ENCODE data around the gene ITGAE.

ITGAE gene

DNA sequence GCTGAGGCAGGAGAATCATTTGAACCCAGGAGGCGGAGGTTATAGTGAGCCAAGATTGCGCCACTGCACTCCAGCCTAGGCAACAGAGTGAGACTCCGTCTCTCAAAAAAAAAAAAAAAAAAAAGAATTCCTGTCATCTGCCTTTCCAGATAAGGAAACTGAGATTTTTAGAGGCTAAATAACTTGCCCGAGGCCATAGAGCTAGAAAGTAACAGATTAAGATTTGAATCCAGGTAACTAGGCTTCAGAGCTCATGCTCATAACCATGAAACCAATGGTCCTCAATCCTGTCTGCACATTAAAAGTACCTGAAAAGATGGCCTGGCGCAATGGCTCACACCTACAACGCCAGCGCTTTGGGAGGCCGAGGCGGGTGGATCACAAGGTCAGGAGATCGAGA, 35.6 kb upstream of the ITGAE start:
- H3K9ac ChIP-seq (ENCODE audit: low read length) = no peak overlapping the region
- H3K36me3 ChIP-seq (ENCODE audit: control insufficient read depth, insufficient read depth, low read length) = peaks cover 9% of the 10 kb centered on the region
- H3K4me1 ChIP-seq (ENCODE audit: control insufficient read depth, insufficient read depth, low read length) = peaks cover 7% of the 10 kb centered on the region

DNA sequence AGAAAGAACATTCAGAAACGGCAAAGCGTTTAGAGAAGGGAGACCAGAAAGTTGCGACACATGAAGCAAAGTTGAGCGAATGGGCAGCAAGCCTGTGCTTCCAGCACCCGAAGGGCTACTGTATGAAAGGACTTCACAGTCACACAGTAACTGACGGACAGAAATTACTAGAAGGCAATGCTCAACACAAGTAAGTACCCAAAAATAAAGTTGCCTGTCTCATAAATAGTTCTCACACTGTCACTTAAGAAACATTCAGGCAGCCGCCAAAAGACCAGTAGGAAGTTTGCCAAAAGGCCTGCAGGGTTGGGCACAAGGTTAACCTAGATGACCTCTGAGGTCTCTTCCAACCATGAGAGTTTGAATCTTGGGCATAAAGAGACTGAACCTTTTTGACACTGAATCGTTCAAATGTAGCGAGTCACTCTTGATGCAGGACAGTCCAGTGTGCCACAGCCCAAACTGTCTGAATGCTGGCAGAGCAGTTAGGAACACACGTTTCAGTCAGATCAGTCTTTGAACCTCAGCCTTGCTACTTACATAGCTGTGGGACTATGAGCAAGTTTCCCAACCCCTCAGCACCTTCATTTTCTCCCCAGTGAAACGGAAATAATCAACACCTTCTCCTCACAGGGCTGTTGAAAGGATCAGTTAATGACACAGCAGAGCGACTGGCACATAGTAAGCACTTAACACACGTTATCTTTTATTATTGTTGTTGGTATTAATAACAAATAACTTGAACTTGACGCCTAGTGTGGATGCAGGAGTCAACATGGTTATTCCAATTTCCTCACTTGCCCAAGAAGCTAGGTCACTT, 34.6 kb upstream of the ITGAE start:
- no peak overlapping the region for H3K9ac ChIP-seq (ENCODE audit: low read length)

More for the DNA sequence above, 35.6 kb upstream of the ITGAE start:
- Histone ChIP-seq H3K4me3 (ENCODE audit: low read length) (no peak overlapping the region), H3K27me3 (ENCODE audit: control insufficient read depth, insufficient read depth, low read length) (no peaks in the 10 kb centered on the region), H3K9me3 (ENCODE audit: control insufficient read depth, low read length) (no peaks in the 10 kb centered on the region)

DNA sequence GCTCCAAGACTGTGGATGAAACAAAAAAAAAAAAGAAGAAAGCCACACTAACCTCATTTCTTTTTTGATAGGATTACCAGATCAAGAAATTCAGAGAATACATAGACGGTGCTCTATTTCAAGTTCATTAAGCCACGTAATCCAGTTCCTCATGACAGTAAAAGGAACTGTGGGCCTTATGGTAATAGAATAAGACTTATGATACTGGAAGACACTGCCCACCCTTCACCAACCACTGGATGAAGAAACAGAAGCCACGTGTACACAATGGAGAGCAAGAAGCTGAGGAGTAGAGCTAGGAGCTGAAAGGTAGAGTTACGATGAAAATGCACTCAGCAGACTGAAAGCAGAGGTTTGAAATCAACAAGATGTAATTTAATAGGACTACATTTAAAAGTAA, 33.8 kb upstream of the ITGAE start:
- Histone ChIP-seq H3K4me1 (ENCODE audit: control insufficient read depth, insufficient read depth, low read length) (peaks cover 7% of the 10 kb centered on the region), H3K36me3 (ENCODE audit: control insufficient read depth, insufficient read depth, low read length) (peaks cover 2% of the 10 kb centered on the region), H3K9me3 (ENCODE audit: control insufficient read depth, low read length) (no peaks in the 10 kb centered on the region), H3K4me3 (ENCODE audit: low read length) (no peak overlapping the region), H3K9ac (ENCODE audit: low read length) (no peak overlapping the region), H3K27me3 (ENCODE audit: control insufficient read depth, insufficient read depth, low read length) (no peaks in the 10 kb centered on the region)

More for the DNA sequence above, 34.6 kb upstream of the ITGAE start:
- H3K9me3 ChIP-seq (ENCODE audit: control insufficient read depth, low read length) = no peaks in the 10 kb centered on the region
- H3K4me3 ChIP-seq (ENCODE audit: low read length) = no peak overlapping the region
- no peaks in the 10 kb centered on the region for H3K27me3 ChIP-seq (ENCODE audit: control insufficient read depth, insufficient read depth, low read length)
- H3K4me1 ChIP-seq (ENCODE audit: control insufficient read depth, insufficient read depth, low read length) = peaks cover 7% of the 10 kb centered on the region
- H3K36me3 ChIP-seq (ENCODE audit: control insufficient read depth, insufficient read depth, low read length) = peaks cover 9% of the 10 kb centered on the region

DNA sequence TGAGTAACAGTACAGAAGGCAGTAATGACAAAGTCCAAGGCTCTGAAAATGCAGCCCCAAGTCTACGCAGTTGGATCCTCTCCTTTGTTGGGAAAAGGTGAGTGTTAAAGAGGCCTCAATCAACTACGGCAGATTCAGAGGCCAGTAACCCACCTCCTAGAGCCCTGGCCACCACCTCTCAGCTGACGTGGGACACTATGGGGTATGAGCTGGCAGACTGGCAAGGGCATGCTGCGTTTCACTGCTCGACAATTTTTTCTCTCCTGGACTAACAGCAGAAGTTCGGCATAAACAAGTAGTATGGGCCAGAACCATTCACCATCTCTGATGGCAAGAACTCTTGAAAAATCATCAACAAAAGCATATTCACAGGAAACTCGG, 27.9 kb upstream of the ITGAE start:
- no peaks in the 10 kb centered on the region for H3K4me1 ChIP-seq (ENCODE audit: control insufficient read depth, insufficient read depth, low read length)
- peaks cover 7% of the 10 kb centered on the region for H3K36me3 ChIP-seq (ENCODE audit: control insufficient read depth, insufficient read depth, low read length)
- H3K9me3 ChIP-seq (ENCODE audit: control insufficient read depth, low read length) = no peaks in the 10 kb centered on the region
- H3K4me3 ChIP-seq (ENCODE audit: low read length) = no peak overlapping the region
- H3K9ac ChIP-seq (ENCODE audit: low read length) = no peak overlapping the region
- no peaks in the 10 kb centered on the region for H3K27me3 ChIP-seq (ENCODE audit: control insufficient read depth, insufficient read depth, low read length)

DNA sequence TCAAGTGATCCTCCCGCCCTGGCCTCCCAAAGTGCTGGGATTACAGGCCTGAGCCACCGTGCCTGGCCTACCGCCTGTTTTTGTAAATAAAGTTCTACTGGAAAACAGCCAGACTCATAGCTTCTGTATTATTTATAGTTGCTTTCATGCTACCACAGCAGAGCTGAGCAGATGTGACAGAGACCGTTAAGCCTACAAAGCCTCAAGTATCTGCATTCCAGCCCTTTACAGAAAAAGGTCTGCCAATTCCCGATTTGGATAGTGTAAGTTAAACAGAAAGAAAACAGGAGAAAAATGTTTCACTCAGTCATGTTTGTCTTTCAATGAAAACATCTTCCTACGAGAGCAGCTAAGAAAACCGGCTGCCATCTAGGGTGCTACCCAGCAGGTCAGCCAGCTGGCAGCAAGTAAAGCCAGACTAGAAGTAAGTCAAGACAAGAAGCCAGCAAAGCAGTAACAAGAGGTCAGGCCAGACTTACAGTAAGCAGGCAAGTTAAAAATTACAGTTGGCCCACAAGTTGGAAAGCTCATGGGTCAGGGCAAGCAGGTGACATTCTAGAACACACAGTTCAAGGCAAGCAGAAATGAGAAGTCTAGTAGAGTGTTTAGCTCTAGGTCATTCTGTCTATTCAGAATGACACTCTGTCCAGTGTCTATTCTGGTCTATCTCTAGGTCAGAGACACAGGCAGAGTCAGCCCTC, 27.3 kb upstream of the ITGAE start:
- Histone ChIP-seq H3K9ac (ENCODE audit: low read length) (no peak overlapping the region), H3K9me3 (ENCODE audit: control insufficient read depth, low read length) (no peaks in the 10 kb centered on the region), H3K36me3 (ENCODE audit: control insufficient read depth, insufficient read depth, low read length) (peaks cover 7% of the 10 kb centered on the region), H3K27me3 (ENCODE audit: control insufficient read depth, insufficient read depth, low read length) (no peaks in the 10 kb centered on the region), H3K4me1 (ENCODE audit: control insufficient read depth, insufficient read depth, low read length) (no peaks in the 10 kb centered on the region), H3K4me3 (ENCODE audit: low read length) (no peak overlapping the region)

DNA sequence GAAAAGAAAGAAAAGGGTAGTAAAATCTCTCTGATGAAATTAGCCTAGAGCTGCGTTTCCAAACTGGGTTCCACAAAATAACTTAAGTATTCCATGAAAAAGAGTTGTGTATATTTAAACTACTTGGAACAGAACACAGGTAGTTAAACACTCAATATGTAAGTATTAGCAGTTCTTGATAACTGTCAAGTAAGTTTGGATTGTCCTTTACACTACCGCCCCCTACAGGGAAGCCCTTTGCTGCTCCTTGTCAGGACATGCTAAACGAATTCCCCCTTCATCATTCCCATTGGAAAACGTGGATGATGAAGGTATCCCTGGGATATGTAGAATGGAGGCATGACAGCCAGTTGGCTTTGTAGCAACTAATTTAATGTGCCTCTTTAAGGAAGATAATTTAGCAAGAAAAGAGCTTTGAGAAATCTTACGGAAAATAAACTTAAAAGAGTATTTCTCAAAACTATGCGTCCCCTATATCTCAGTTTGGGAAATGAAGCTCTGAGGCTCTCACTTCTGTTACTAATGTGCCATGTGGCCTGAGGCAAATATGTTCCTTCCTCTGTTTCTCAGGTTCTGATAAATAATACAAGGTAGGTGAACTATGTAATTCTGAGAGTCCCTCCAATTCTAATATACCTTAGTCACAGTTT, 26.3 kb upstream of the ITGAE start:
- Histone ChIP-seq H3K9me3 (ENCODE audit: control insufficient read depth, low read length) (no peaks in the 10 kb centered on the region), H3K27me3 (ENCODE audit: control insufficient read depth, insufficient read depth, low read length) (no peaks in the 10 kb centered on the region), H3K4me3 (ENCODE audit: low read length) (no peak overlapping the region), H3K4me1 (ENCODE audit: control insufficient read depth, insufficient read depth, low read length) (no peaks in the 10 kb centered on the region), H3K36me3 (ENCODE audit: control insufficient read depth, insufficient read depth, low read length) (peaks cover 7% of the 10 kb centered on the region), H3K9ac (ENCODE audit: low read length) (no peak overlapping the region)

DNA sequence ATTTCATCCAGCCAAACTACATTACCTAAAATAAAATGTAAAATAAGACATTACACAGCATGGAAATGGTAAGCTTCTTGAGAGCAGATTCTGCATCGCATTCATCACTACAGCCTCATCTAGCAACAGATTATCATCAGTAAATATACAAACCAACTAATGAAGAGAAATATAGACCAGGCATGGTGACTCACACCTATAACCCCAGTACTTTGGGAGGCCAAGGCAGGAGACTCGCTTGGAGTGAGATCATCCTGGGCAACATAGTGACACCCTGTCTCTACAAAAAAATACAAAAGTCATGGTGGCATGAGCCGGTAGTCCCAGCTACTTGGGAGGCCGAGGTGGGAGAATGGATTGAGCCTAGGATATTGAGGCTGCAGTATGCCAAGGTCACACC, 25.2 kb upstream of the ITGAE start:
- no peaks in the 10 kb centered on the region for H3K9me3 ChIP-seq (ENCODE audit: control insufficient read depth, low read length)
- H3K4me3 ChIP-seq (ENCODE audit: low read length) = no peak overlapping the region
- no peaks in the 10 kb centered on the region for H3K27me3 ChIP-seq (ENCODE audit: control insufficient read depth, insufficient read depth, low read length)
- H3K36me3 ChIP-seq (ENCODE audit: control insufficient read depth, insufficient read depth, low read length) = peaks cover 7% of the 10 kb centered on the region
- no peaks in the 10 kb centered on the region for H3K4me1 ChIP-seq (ENCODE audit: control insufficient read depth, insufficient read depth, low read length)
- H3K9ac ChIP-seq (ENCODE audit: low read length) = no peak overlapping the region

DNA sequence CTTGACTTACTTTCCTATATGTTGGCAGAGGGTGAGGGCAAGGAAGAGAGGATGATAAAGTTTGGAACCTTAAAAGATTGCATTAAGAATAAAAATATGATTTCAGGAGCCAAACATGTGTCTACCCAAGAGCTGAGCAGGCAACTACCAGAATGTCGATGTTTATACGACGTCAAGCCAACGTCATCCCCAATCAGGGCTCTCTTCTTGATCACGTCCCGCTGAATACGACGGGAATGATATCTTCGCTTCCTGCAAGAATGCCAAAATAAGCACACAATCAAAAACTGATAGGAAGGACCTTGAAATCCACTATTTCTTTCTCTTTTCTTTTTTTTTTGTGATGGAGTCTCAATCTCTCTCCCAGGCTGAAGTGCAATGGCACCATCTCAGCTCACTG, 20.1 kb upstream of the ITGAE start:
- H3K9me3 ChIP-seq (ENCODE audit: control insufficient read depth, low read length) = no peaks in the 10 kb centered on the region
- H3K9ac ChIP-seq (ENCODE audit: low read length) = no peak overlapping the region
- H3K27me3 ChIP-seq (ENCODE audit: control insufficient read depth, insufficient read depth, low read length) = no peaks in the 10 kb centered on the region
- H3K4me3 ChIP-seq (ENCODE audit: low read length) = no peak overlapping the region
- peaks cover 7% of the 10 kb centered on the region for H3K36me3 ChIP-seq (ENCODE audit: control insufficient read depth, insufficient read depth, low read length)
- no peaks in the 10 kb centered on the region for H3K4me1 ChIP-seq (ENCODE audit: control insufficient read depth, insufficient read depth, low read length)

DNA sequence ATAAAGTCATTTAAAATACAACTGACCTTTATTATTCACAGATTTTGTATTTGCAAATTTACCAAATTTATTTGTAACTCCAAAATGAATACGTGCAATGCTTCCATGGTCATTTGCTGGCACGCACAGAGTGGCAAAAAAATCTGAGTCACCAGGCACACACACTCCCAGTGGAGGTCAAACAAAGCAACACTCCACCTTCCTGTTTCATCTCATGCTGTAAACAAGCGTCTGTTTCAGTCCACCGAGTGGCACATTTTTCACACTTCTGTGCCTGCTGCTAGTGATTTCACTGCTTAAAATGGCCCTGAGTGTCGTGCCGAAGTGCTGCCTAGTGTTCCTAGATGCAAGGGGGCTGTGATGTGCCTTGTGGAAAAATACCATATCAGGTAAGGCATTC, 17.8 kb upstream of the ITGAE start:
- Histone ChIP-seq H3K9me3 (ENCODE audit: control insufficient read depth, low read length) (no peaks in the 10 kb centered on the region), H3K36me3 (ENCODE audit: control insufficient read depth, insufficient read depth, low read length) (peaks cover 8% of the 10 kb centered on the region), H3K4me3 (ENCODE audit: low read length) (no peak overlapping the region), H3K27me3 (ENCODE audit: control insufficient read depth, insufficient read depth, low read length) (no peaks in the 10 kb centered on the region), H3K9ac (ENCODE audit: low read length) (no peak overlapping the region), H3K4me1 (ENCODE audit: control insufficient read depth, insufficient read depth, low read length) (no peaks in the 10 kb centered on the region)

DNA sequence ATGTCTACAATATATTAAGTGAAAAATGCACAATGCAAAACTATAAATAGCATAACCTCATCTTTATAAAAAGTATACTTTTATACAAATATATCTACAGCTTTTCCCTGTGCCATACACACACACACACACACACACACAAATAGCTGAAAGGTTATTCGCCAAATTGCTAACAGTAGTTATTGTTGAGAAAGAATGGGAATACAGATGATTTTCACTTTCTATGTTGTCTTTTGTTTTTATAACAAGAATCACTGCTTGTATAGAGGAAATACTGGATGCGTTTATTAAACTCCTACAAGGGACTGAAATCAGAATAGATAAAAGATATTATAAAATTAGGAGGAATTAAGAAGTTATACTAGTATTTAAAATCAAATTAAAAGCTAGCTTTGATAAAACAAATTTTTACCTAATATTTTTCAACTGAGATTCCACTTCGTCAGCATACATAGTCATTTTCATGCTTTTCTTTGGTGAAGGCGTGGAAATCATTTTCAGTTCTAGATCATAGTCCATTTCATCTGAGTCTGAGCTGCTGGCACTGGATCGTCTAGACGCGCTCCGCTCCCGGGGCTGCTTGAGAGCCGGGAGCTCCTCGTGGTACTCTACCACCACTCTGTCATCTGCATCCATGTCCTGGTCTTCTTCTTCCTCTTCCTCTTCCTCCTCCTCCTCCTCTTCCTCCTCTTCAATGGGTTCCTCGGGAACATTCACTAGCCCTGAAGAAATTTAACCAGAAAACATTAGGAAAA, 17.0 kb upstream of the ITGAE start:
- Histone ChIP-seq H3K9ac (ENCODE audit: low read length) (no peak overlapping the region), H3K36me3 (ENCODE audit: control insufficient read depth, insufficient read depth, low read length) (peaks cover 9% of the 10 kb centered on the region), H3K9me3 (ENCODE audit: control insufficient read depth, low read length) (no peaks in the 10 kb centered on the region)

DNA sequence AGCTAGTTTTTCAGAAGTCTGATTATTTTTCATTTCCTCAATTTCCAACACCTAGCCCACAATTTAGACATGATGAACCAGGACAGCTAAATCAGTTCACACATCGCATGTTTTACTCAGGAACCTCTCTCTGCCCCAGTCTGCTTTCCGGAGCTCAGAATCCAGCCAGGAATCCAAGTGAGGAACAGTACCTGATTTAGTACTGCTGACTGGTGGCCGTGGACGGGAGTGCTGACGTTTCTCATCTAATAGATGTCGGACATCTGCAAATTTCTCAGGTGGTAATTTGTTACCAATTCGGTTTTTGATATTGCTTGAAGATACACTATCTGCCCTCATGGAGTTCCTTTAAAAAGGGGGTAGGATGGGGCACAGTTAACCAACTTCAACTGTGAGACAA, 14.9 kb upstream of the ITGAE start:
- Histone ChIP-seq H3K4me3 (ENCODE audit: low read length) (no peak overlapping the region), H3K9me3 (ENCODE audit: control insufficient read depth, low read length) (no peaks in the 10 kb centered on the region), H3K27me3 (ENCODE audit: control insufficient read depth, insufficient read depth, low read length) (no peaks in the 10 kb centered on the region), H3K36me3 (ENCODE audit: control insufficient read depth, insufficient read depth, low read length) (peaks cover 9% of the 10 kb centered on the region), H3K9ac (ENCODE audit: low read length) (no peak overlapping the region), H3K4me1 (ENCODE audit: control insufficient read depth, insufficient read depth, low read length) (no peaks in the 10 kb centered on the region)

More for the DNA sequence above, 17.0 kb upstream of the ITGAE start:
- no peaks in the 10 kb centered on the region for H3K4me1 ChIP-seq (ENCODE audit: control insufficient read depth, insufficient read depth, low read length)
- no peak overlapping the region for H3K4me3 ChIP-seq (ENCODE audit: low read length)
- no peaks in the 10 kb centered on the region for H3K27me3 ChIP-seq (ENCODE audit: control insufficient read depth, insufficient read depth, low read length)
